HepG2 (cell line): ENCODE results near the gene TMEM255B. TPM values are rescaled to one million over a fixed set of nuclear protein-coding genes. Genes with fewer than 3 reads are reported as not detected.

Experiments used
- ATAC-seq: fragments of 200-7000 bp; cut with Tn5 transposase; 3 replicates; pipeline ENCODE4 v1.9.1; 2020; ENCODE audit warnings: mild to moderate bottlenecking, moderate library complexity
- BruUV-seq: library from RNA; stranded (reverse); fragments of 400-500 nt; replicated peaks from 2 replicates; lab custom pipeline; 2021; lab: Mats Ljungman, UMichigan
- CTCF ChIA-PET: fragments of 300-600 bp; formaldehyde crosslinking; extraction: SDS; loops from one replicate; lab custom pipeline; 2021; ENCODE audit warnings: low total read pairs, inconsistent platforms, low intra/inter-chr PET ratio; lab: Yijun Ruan, JAX
- POLR2A ChIA-PET: fragments of 350-600 bp; sonication (Branson Sonifier 250); formaldehyde crosslinking; loops from one replicate; lab custom pipeline; 2020; ENCODE audit warnings: antibody characterized with exemption, inconsistent platforms; lab: Yijun Ruan, JAX
- DNase-seq: peaks from one replicate; pipeline ENCODE4 v3.0.0-alpha.2; 2015; ENCODE audit warnings: low spot score
- FAIRE-seq: peaks from 3 replicates; lab custom pipeline; 2011; peaks lifted over from hg19 to GRCh38; lab: Jason Lieb, UNC
- H2AFZ ChIP-seq: one replicate; pipeline ENCODE4 v1.6.1; 2011; ENCODE audit warnings: low read length, inconsistent platforms
- H3K27ac ChIP-seq: fragments of 300-600 bp; 3 replicates; pipeline ENCODE4 v1.8.0; 2011; ENCODE audit warnings: mixed run types, mild to moderate bottlenecking, mixed read lengths, low read length, inconsistent platforms; ENCODE audit not compliant: insufficient read depth; ENCODE audit errors: extremely low read length
- H3K27me3 ChIP-seq, 2 experiments: fragments of 200-600 bp in 1 of 2; 2 replicates in 1 of 2; 3 replicates in 1 of 2; pipeline versions ENCODE4 v1.6.0 to v1.8.0; 2011; ENCODE audit warnings: low read length in 2 of 2, mild to moderate bottlenecking in 2 of 2, moderate library complexity in 2 of 2, inconsistent platforms in 1 of 2; ENCODE audit not compliant: insufficient read depth in 2 of 2, control insufficient read depth in 1 of 2
- H3K36me3 ChIP-seq, 2 experiments: fragments of 200-600 bp in 1 of 2; replicated peaks in 1 of 2; 2 replicates in 1 of 2; 3 replicates in 1 of 2; pipeline versions ENCODE4 v1.5.1 to v1.8.0; 2011; ENCODE audit warnings: low read length in 2 of 2, inconsistent platforms in 1 of 2; ENCODE audit not compliant: insufficient read depth in 2 of 2, control insufficient read depth in 1 of 2
- H3K4me1 ChIP-seq: 2 replicates; pipeline ENCODE4 v1.5.1; 2012; ENCODE audit warnings: low read length, inconsistent platforms; ENCODE audit not compliant: insufficient read depth
- H3K4me2 ChIP-seq: 2 replicates; pipeline ENCODE4 v1.6.0; 2011; ENCODE audit warnings: low read depth, low read length, inconsistent platforms
- H3K4me3 ChIP-seq, 3 experiments: fragments of 200-600 bp in 1 of 3; sonication (generic), shearing (Covaris generic) in 1 of 3; replicated peaks in 1 of 3; 2 replicates each; pipeline ENCODE4 v1.5.1; 2011 to 2016; ENCODE audit warnings: low read length in 3 of 3, inconsistent platforms in 2 of 3, low read depth in 2 of 3, mild to moderate bottlenecking in 2 of 3, control low read depth in 1 of 3, mixed read lengths in 1 of 3; ENCODE audit not compliant: insufficient read depth in 1 of 3
- H3K79me2 ChIP-seq: one replicate; pipeline ENCODE4 v1.6.1; 2011; ENCODE audit warnings: low read length, inconsistent platforms; ENCODE audit not compliant: insufficient read depth
- H3K9ac ChIP-seq: 2 replicates; pipeline ENCODE4 v1.6.0; 2011; ENCODE audit warnings: mild to moderate bottlenecking, low read depth, low read length, inconsistent platforms; ENCODE audit not compliant: insufficient read depth
- H3K9me3 ChIP-seq: 2 replicates; pipeline ENCODE4 v1.5.1; 2012; ENCODE audit warnings: mild to moderate bottlenecking, low read length
- H4K20me1 ChIP-seq: 2 replicates; pipeline ENCODE4 v1.6.0; 2011; ENCODE audit warnings: inconsistent platforms, mild to moderate bottlenecking, low read length, moderate library complexity; ENCODE audit not compliant: insufficient read depth
- JUNB ChIP-seq: sonication (generic); formaldehyde crosslinking; IDR thresholded peaks from 2 replicates; pipeline ENCODE4 v1.8.0; 2022; ENCODE audit warnings: missing genetic modification reagents, mild to moderate bottlenecking, borderline replicate concordance
- NR2C2 ChIP-seq: sonication (generic); formaldehyde crosslinking; IDR thresholded peaks from 2 replicates; pipeline ENCODE4 v1.4.0; 2020; ENCODE audit warnings: missing genetic modification reagents, mild to moderate bottlenecking, moderate library complexity, borderline replicate concordance
- POLR2A ChIP-seq, 2 experiments: IDR thresholded peaks; 2 replicates each; pipeline ENCODE4 v1.6.1; 2011; ENCODE audit warnings: low read depth in 2 of 2, low read length in 2 of 2, mild to moderate bottlenecking in 1 of 2, moderate library complexity in 1 of 2; ENCODE audit not compliant: insufficient read depth in 1 of 2
- RELA ChIP-seq: sonication (generic); formaldehyde crosslinking; IDR thresholded peaks from 2 replicates; pipeline ENCODE4 v1.4.0; 2020; ENCODE audit warnings: missing genetic modification reagents
- SIX1 ChIP-seq: sonication (generic); formaldehyde crosslinking; IDR thresholded peaks from 2 replicates; pipeline ENCODE4 v1.4.0; 2020; ENCODE audit warnings: missing genetic modification reagents, borderline replicate concordance
- TOE1 ChIP-seq: sonication (generic); formaldehyde crosslinking; IDR thresholded peaks from 2 replicates; pipeline ENCODE4 v1.4.0; 2020; ENCODE audit warnings: mild to moderate bottlenecking, missing genetic modification reagents
- XBP1 ChIP-seq: sonication (generic); formaldehyde crosslinking; IDR thresholded peaks from 2 replicates; pipeline ENCODE4 v1.5.0; 2020; ENCODE audit warnings: missing genetic modification reagents
- ZNF577 ChIP-seq: sonication (generic); formaldehyde crosslinking; IDR thresholded peaks from 2 replicates; pipeline ENCODE4 v1.4.0; 2020; ENCODE audit warnings: mild to moderate bottlenecking, low read depth, missing genetic modification reagents, borderline replicate concordance
- ZNF841 ChIP-seq: sonication (generic); formaldehyde crosslinking; IDR thresholded peaks from 2 replicates; pipeline ENCODE4 v1.8.1; 2023; ENCODE audit warnings: missing genetic modification reagents, borderline replicate concordance
- WGBS: methylation state at CpG from one replicate; pipeline ENCODE4 v1.1.6; 2017; ENCODE audit warnings: low lambda C conversion rate; 5-methylcytosine and 5-hydroxymethylcytosine counted together
- in situ Hi-C: cut with HindIII; loops from 2 replicates; pipeline ENCODE4 v1.10.0; 2017; ENCODE audit warnings: low pct_unique_long_range_greater_than_20kb; ENCODE audit not compliant: extremely low pct_ligation_motif_present
- intact Hi-C: fragments of 100-400 bp; cut with micrococcal nuclease; formaldehyde crosslinking; loops from one replicate; pipeline ENCODE4 v1.10.0; 2022; ENCODE audit not compliant: unreplicated experiment
- polyA plus RNA-seq, 8 experiments: library from polyadenylated mRNA; depleted of rRNA in 3 of 8; stranded (reverse) in 7 of 8; unstranded in 1 of 8; fragments of >200 nt; fragmentation: Illumina TruSeq in 4 of 8; extraction: Trizol in 4 of 8; gene quantifications; 2 replicates each; pipeline versions ENCODE4 v1.2.1 to v1.2.3, GENCODE V29; 2011 to 2016; ENCODE audit warnings: low read depth in 4 of 8, missing spikeins in 1 of 8, mixed read lengths in 1 of 8; ENCODE audit not compliant: insufficient read depth in 1 of 8
- total RNA-seq, 5 experiments: library from RNA; depleted of rRNA; stranded (reverse); fragments of >200 nt; fragmentation: Illumina TruSeq; extraction: Trizol; gene quantifications; 2 replicates each; pipeline ENCODE4 v1.2.3, GENCODE V29; 2016; ENCODE audit warnings: low read depth in 1 of 5
- TF ChIP-seq, protein P1 (sequence below): sonication (generic); formaldehyde crosslinking; IDR thresholded peaks from 2 replicates; pipeline ENCODE4 v1.5.0; 2020; ENCODE audit warnings: missing genetic modification reagents
- TF ChIP-seq, protein P2 (sequence below): fragments of 450-650 bp; IDR thresholded peaks from 2 replicates; pipeline ENCODE4 v1.6.1; 2017; ENCODE audit warnings: mild to moderate bottlenecking
- TF ChIP-seq, protein P3 (sequence below): IDR thresholded peaks from 2 replicates; pipeline ENCODE4 v1.6.1; 2016; ENCODE audit warnings: low read depth, borderline replicate concordance

The TMEM255B gene
- total and polyA plus RNA-seq, 2 of the 13 experiments (the other 11 are each of a cell fraction or from before 2014, with no cell fraction given): not detected

GRCh38 chr13:113857531-113858195 lies 98.6 kb downstream of the TMEM255B start:
- H3K27me3 ChIP-seq: peaks cover 0 to 4% of the 10 kb centered on the region in 2 experiments; a peak in 2 of 5 replicates
- POLR2A ChIA-PET: no interaction called here
- FAIRE-seq (no peak), ATAC-seq (no peak), DNase-seq (no peak)
- in situ Hi-C loops: no loop called here
- H3K79me2 ChIP-seq: no peaks in the 10 kb centered on the region
- H3K4me2 ChIP-seq: 0 out of 2 replicates have a peak overlapping the region, but pooled peaks have one; percentile 16
- BruUV-seq: no TSS peak
- no peaks in the 10 kb centered on the region for H3K36me3 ChIP-seq
- CTCF ChIA-PET: no interaction called here
- no peak overlapping the region for H3K4me3 ChIP-seq
- no peaks in the 10 kb centered on the region for H4K20me1 ChIP-seq
- H3K27ac ChIP-seq: no peak overlapping the region
- no peak overlapping the region for H2AFZ ChIP-seq
- intact Hi-C loops: no loop called here
- 36% methylated on average over 13 of the region's 20 CpGs for WGBS
- H3K4me1 ChIP-seq: peaks cover 57% of the 10 kb centered on the region
- TF ChIP-seq XBP1 (no peak), NR2C2 (CRISPR knock-in tag) (no peak), TOE1 (CRISPR knock-in tag) (no peak), SIX1 (CRISPR knock-in tag) (no peak), JUNB (CRISPR knock-in tag) (no peak), ZNF841 (CRISPR knock-in tag) (no peak), ZNF577 (CRISPR knock-in tag) (no peak), POLR2A (IDR thresholded peaks at IDR 0.05; ENCODE audit: insufficient read depth in 1 of 2, low read depth in 2 of 2, low read length in 2 of 2) (no peak), RELA (CRISPR knock-in tag) (no peak)
- TF ChIP-seq, protein P1, sequence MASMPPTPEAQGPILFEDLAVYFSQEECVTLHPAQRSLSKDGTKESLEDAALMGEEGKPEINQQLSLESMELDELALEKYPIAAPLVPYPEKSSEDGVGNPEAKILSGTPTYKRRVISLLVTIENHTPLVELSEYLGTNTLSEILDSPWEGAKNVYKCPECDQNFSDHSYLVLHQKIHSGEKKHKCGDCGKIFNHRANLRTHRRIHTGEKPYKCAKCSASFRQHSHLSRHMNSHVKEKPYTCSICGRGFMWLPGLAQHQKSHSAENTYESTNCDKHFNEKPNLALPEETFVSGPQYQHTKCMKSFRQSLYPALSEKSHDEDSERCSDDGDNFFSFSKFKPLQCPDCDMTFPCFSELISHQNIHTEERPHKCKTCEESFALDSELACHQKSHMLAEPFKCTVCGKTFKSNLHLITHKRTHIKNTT (CRISPR knock-in tag): no peak
- TF ChIP-seq, protein P2, sequence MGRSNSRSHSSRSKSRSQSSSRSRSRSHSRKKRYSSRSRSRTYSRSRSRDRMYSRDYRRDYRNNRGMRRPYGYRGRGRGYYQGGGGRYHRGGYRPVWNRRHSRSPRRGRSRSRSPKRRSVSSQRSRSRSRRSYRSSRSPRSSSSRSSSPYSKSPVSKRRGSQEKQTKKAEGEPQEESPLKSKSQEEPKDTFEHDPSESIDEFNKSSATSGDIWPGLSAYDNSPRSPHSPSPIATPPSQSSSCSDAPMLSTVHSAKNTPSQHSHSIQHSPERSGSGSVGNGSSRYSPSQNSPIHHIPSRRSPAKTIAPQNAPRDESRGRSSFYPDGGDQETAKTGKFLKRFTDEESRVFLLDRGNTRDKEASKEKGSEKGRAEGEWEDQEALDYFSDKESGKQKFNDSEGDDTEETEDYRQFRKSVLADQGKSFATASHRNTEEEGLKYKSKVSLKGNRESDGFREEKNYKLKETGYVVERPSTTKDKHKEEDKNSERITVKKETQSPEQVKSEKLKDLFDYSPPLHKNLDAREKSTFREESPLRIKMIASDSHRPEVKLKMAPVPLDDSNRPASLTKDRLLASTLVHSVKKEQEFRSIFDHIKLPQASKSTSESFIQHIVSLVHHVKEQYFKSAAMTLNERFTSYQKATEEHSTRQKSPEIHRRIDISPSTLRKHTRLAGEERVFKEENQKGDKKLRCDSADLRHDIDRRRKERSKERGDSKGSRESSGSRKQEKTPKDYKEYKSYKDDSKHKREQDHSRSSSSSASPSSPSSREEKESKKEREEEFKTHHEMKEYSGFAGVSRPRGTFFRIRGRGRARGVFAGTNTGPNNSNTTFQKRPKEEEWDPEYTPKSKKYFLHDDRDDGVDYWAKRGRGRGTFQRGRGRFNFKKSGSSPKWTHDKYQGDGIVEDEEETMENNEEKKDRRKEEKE: no peak
- TF ChIP-seq, protein P3, sequence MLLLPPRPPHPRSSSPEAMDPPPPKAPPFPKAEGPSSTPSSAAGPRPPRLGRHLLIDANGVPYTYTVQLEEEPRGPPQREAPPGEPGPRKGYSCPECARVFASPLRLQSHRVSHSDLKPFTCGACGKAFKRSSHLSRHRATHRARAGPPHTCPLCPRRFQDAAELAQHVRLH (CRISPR knock-in tag): no peak
- no peaks in the 10 kb centered on the region for H3K9me3 ChIP-seq
- H3K9ac ChIP-seq: no peak overlapping the region
